GM18951 (cell line): Measurements from ENCODE around the gene ATP10A.

Experiments used
- POLR2A ChIP-seq: IDR thresholded peaks from 4 replicates; pipeline ENCODE4 v1.6.1; 2011; ENCODE audit warnings: mild to moderate bottlenecking; ENCODE audit not compliant: insufficient read length, insufficient read depth; ENCODE audit errors: extremely low read depth
- in situ Hi-C: fragments of 300-500 bp; cut with MboI; formaldehyde crosslinking; loops from one replicate; pipeline ENCODE4 v1.12.0; 2022; ENCODE audit warnings: low sequenced_read_pairs, mixed read lengths, inconsistent platforms; ENCODE audit not compliant: unreplicated experiment

The ATP10A gene

GRCh38 chr15:25805031-25805430 is 58.1 kb downstream of the ATP10A start:
- in situ Hi-C loops = no loop called here
- no peak for TF ChIP-seq POLR2A

- in situ Hi-C loops = no loop called here
- no peak for TF ChIP-seq POLR2A
Measured at GRCh38 chr15:25804451-25804850, 58.7 kb downstream of the ATP10A start.

- no peak for TF ChIP-seq POLR2A
- in situ Hi-C loops = no loop called here
Measured at GRCh38 chr15:25803541-25803940, 59.6 kb downstream of the ATP10A start.

- TF ChIP-seq POLR2A = no peak
- in situ Hi-C loops = no loop called here
Measured at GRCh38 chr15:25803036-25803435, 60.1 kb downstream of the ATP10A start.

- in situ Hi-C loops = no loop called here
- TF ChIP-seq POLR2A = no peak
Measured at GRCh38 chr15:25802285-25802830, 60.8 kb downstream of the ATP10A start.

GRCh38 chr15:25801586-25802284 is 61.4 kb downstream of the ATP10A start:
- TF ChIP-seq POLR2A = no peak
- in situ Hi-C loops = no loop called here

DNA sequence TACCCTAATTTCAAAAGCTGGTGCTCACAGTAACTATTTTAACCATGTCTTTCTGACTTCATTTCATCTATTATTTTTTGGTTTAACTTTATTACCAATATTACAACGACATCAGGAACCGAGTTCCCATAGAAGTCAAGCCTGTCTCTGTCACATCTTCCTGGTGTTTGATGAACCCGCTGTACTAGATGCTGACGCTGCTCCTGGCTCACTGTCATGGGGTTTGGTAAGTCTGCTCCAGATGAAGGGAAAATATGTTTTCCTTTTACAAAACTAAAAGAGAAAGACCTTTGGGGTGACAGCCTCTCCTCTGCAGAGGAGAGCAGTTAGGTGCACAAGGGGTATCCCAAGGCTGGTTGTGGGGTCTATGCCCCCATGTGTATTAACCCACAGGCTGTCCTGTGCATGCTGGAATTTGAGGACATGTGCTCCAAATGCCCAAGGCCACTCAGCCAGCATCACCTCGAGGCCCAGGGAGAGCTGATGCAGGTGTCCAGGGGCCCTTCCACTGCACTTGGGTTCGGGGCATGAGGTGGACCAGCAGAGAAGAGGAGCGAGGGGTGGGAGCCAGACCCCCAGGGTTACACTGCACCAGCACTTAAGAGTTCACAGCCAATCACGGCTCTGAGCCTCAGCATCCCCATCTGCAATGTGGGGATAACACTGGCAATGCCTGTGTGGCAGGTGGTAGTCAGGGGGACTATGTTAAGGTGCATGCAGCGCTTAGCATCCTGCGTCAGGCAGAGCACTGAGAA is 62.2 kb downstream of the ATP10A start:
- in situ Hi-C loops = no loop called here
- no peak for TF ChIP-seq POLR2A

GRCh38 chr15:25799906-25800700 is 63.0 kb downstream of the ATP10A start:
- TF ChIP-seq POLR2A = no peak
- in situ Hi-C loops = no loop called here

DNA sequence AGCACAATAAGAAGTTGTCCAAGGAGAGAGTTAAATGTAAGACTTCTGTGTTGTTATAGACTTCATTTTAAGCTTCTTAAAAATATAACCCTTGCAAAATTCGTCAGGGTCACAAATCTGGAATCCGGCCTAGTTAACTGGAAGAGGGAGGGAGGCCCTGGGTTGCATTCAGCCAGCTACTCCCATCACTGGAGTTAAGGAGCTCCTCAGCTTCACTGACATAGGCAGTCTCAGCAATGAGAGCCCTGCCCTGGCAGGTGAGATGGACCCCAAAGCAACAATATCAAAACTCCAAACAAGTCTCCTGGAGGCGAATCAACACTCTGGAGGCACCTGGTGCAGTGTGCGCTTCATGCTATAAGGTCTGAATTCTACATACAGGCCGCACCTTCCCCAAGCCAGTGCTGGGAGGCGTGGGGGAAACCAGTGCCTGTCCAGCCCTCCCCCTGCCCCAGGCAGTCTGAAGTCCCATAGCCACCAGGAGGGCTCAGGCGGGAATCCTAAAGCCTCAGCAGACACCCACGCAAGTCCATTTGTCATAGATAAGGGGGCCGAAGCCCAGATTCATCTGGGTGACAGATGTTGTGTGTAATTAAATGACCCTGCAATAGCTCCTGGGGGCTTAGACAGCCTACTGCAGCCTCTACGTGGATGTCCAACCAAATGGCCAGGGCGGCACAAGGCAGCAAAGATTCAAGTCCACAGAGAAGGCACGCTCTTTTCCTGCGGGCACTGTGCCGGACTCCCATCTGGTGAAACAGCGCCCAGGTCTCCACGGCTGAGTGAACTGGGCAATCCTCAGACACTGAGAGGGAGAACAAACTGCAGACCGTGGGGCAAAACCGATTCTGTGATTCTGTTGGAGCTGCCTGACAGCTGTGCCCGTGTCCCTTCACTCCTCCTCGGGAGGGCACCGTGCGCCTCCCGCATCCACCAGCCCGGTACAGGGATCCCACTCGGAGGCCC is 64.9 kb downstream of the ATP10A start:
- in situ Hi-C loops = no loop called here
- no peak for TF ChIP-seq POLR2A

DNA sequence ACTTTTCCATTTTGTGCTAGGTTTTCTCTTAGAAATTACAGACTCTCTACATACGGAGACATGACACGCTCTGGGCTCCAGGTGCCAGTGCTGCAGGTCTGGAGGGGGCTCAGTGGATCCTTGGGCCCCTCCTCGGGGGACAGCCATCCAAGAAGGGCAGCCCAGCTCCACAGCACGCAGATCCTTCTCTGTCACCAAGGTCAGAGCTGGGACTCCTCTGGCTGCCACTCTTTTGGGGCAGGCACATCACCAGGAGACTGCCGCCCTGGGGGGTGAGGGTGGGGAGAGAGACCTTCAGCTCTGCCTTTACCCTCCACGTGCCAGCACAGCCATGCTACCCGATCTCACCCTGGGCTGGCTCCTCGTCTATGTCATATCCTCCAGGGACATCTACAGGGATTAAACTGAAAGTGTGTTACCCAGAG is 65.6 kb downstream of the ATP10A start:
- in situ Hi-C loops = no loop called here
- no peak for TF ChIP-seq POLR2A

- in situ Hi-C loops = no loop called here
- no peak for TF ChIP-seq POLR2A
Measured at GRCh38 chr15:25797035-25797434, 66.1 kb downstream of the ATP10A start.

DNA sequence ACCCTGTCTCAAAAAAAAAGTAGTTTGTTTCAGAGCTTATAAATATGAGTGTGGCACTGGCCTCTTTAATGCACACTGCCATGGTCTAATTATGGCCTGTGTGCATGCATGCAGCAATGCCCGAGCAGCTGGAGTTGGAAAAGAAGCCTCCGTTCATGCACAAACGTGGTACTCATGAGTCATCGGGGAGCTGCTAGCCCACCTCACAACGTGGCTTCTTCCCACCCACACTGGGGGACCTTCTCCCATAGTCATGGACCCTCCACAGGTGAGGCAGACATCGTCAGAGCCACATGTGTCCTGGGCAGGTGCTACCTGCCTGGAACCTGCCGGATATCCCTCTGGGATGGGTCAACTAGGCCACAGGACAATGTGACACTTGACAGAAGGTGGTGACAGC is 66.7 kb downstream of the ATP10A start:
- in situ Hi-C loops = no loop called here
- TF ChIP-seq POLR2A = no peak
